Measurements from ENCODE around the gene RGS14.
"Not testable (repeated sequence)": the region's sequence is repeated elsewhere in the genome, so short reads cannot be mapped to it uniquely, and the experiment has no call there.

RGS14 gene

GRCh38 chr5:177372034-177372896, 14.5 kb downstream of the RGS14 start:
- Mint-ChIP-seq H3K9me3 (no peaks in the 10 kb centered on the region), H3K27me3 (no peaks in the 10 kb centered on the region), H3K36me3 (ENCODE audit: low read depth) (peaks cover 20% of the 10 kb centered on the region), H3K4me3 (no peak overlapping the region), H3K4me1 (ENCODE audit: low read depth) (peaks cover 55% of the 10 kb centered on the region), H3K27ac (peak overlapping the region; percentile 71)

- H3K27ac Mint-ChIP-seq: peak overlapping the region; percentile 71
- no peaks in the 10 kb centered on the region for H3K27me3 Mint-ChIP-seq
- peaks cover 55% of the 10 kb centered on the region for H3K4me1 Mint-ChIP-seq (ENCODE audit: low read depth)
- H3K36me3 Mint-ChIP-seq (ENCODE audit: low read depth): peaks cover 20% of the 10 kb centered on the region
- H3K4me3 Mint-ChIP-seq: no peak overlapping the region
- H3K9me3 Mint-ChIP-seq: no peaks in the 10 kb centered on the region
These were observed 15.2 kb downstream of the RGS14 start for GRCh38 chr5:177372910-177373309.

- peaks cover 48% of the 10 kb centered on the region for H3K4me1 Mint-ChIP-seq (ENCODE audit: low read depth)
These were observed 16.1 kb downstream of the RGS14 start for GRCh38 chr5:177373806-177374205.

GRCh38 chr5:177374211-177374610, 16.5 kb downstream of the RGS14 start:
- Mint-ChIP-seq H3K36me3 (ENCODE audit: low read depth) (peaks cover 7% of the 10 kb centered on the region), H3K4me3 (no peak overlapping the region), H3K4me1 (ENCODE audit: low read depth) (peaks cover 47% of the 10 kb centered on the region), H3K9me3 (no peaks in the 10 kb centered on the region), H3K27ac (peak overlapping the region; percentile 70), H3K27me3 (no peaks in the 10 kb centered on the region)

More at GRCh38 chr5:177373806-177374205, 16.1 kb downstream of the RGS14 start:
- no peaks in the 10 kb centered on the region for H3K27me3 Mint-ChIP-seq
- H3K4me3 Mint-ChIP-seq: no peak overlapping the region
- peak overlapping the region; percentile 70 for H3K27ac Mint-ChIP-seq
- peaks cover 11% of the 10 kb centered on the region for H3K36me3 Mint-ChIP-seq (ENCODE audit: low read depth)
- no peaks in the 10 kb centered on the region for H3K9me3 Mint-ChIP-seq

GRCh38 chr5:177375516-177375915, 17.8 kb downstream of the RGS14 start:
- H3K4me1 Mint-ChIP-seq (ENCODE audit: low read depth): peaks cover 48% of the 10 kb centered on the region
- H3K9me3 Mint-ChIP-seq; H3K36me3 Mint-ChIP-seq (ENCODE audit: low read depth); H3K27ac Mint-ChIP-seq; H3K27me3 Mint-ChIP-seq; H3K4me3 Mint-ChIP-seq: not testable (repeated sequence)

- Mint-ChIP-seq H3K36me3 (ENCODE audit: low read depth) (no peaks in the 10 kb centered on the region), H3K27ac (no peak overlapping the region), H3K9me3 (no peaks in the 10 kb centered on the region), H3K4me3 (no peak overlapping the region), H3K4me1 (ENCODE audit: low read depth) (peaks cover 48% of the 10 kb centered on the region), H3K27me3 (no peaks in the 10 kb centered on the region)
These were observed 18.4 kb downstream of the RGS14 start for GRCh38 chr5:177376107-177376506.

- no peak overlapping the region for H3K4me3 Mint-ChIP-seq
- peaks cover 34% of the 10 kb centered on the region for H3K4me1 Mint-ChIP-seq (ENCODE audit: low read depth)
- no peaks in the 10 kb centered on the region for H3K36me3 Mint-ChIP-seq (ENCODE audit: low read depth)
- H3K27ac Mint-ChIP-seq: no peak overlapping the region
- no peaks in the 10 kb centered on the region for H3K27me3 Mint-ChIP-seq
- H3K9me3 Mint-ChIP-seq: no peaks in the 10 kb centered on the region
These were observed 20.4 kb downstream of the RGS14 start for GRCh38 chr5:177377851-177378776.

- H3K4me3 Mint-ChIP-seq: no peak overlapping the region
- H3K27me3 Mint-ChIP-seq: no peaks in the 10 kb centered on the region
- no peaks in the 10 kb centered on the region for H3K9me3 Mint-ChIP-seq
- no peak overlapping the region for H3K27ac Mint-ChIP-seq
- H3K36me3 Mint-ChIP-seq (ENCODE audit: low read depth): no peaks in the 10 kb centered on the region
- H3K4me1 Mint-ChIP-seq (ENCODE audit: low read depth): peaks cover 23% of the 10 kb centered on the region
These were observed 21.5 kb downstream of the RGS14 start for GRCh38 chr5:177378884-177379883.

GRCh38 chr5:177380805-177381126, 23.0 kb downstream of the RGS14 start:
- H3K36me3 Mint-ChIP-seq (ENCODE audit: low read depth): no peaks in the 10 kb centered on the region
- H3K4me1 Mint-ChIP-seq (ENCODE audit: low read depth): peaks cover 24% of the 10 kb centered on the region
- H3K27ac Mint-ChIP-seq: no peak overlapping the region
- H3K9me3 Mint-ChIP-seq: no peaks in the 10 kb centered on the region
- no peak overlapping the region for H3K4me3 Mint-ChIP-seq
- no peaks in the 10 kb centered on the region for H3K27me3 Mint-ChIP-seq

GRCh38 chr5:177382423-177383029, 24.8 kb downstream of the RGS14 start:
- no peaks in the 10 kb centered on the region for H3K36me3 Mint-ChIP-seq (ENCODE audit: low read depth)
- no peaks in the 10 kb centered on the region for H3K27me3 Mint-ChIP-seq
- H3K4me3 Mint-ChIP-seq: no peak overlapping the region
- H3K27ac Mint-ChIP-seq: no peak overlapping the region
- no peaks in the 10 kb centered on the region for H3K9me3 Mint-ChIP-seq
- H3K4me1 Mint-ChIP-seq (ENCODE audit: low read depth): peaks cover 24% of the 10 kb centered on the region

GRCh38 chr5:177383181-177383580, 25.5 kb downstream of the RGS14 start:
- H3K27me3 Mint-ChIP-seq: no peaks in the 10 kb centered on the region
- no peaks in the 10 kb centered on the region for H3K36me3 Mint-ChIP-seq (ENCODE audit: low read depth)
- no peak overlapping the region for H3K4me3 Mint-ChIP-seq
- H3K4me1 Mint-ChIP-seq (ENCODE audit: low read depth): peaks cover 27% of the 10 kb centered on the region
- no peaks in the 10 kb centered on the region for H3K9me3 Mint-ChIP-seq
- no peak overlapping the region for H3K27ac Mint-ChIP-seq

- H3K36me3 Mint-ChIP-seq (ENCODE audit: low read depth): no peaks in the 10 kb centered on the region
- H3K4me1 Mint-ChIP-seq (ENCODE audit: low read depth): peaks cover 34% of the 10 kb centered on the region
- no peak within 1 kb of the TSS for H3K4me3 Mint-ChIP-seq
- H3K27ac Mint-ChIP-seq: no peak within 1 kb of the TSS
- no peaks in the 10 kb centered on the region for H3K27me3 Mint-ChIP-seq
- no peaks in the 10 kb centered on the region for H3K9me3 Mint-ChIP-seq
These were observed 26.4 kb downstream of the RGS14 start, which contains the start of gene SLC34A1 for GRCh38 chr5:177384134-177384533. Gene SLC34A1 (plus strand): TSS chr5:177384434. CDS start chr5:177385742, 1,308 bp downstream.

GRCh38 chr5:177385720-177386119, 28.0 kb downstream of the RGS14 start:
- Mint-ChIP-seq H3K4me3 (no peak overlapping the region), H3K27ac (no peak overlapping the region), H3K27me3 (no peaks in the 10 kb centered on the region), H3K4me1 (ENCODE audit: low read depth) (peaks cover 39% of the 10 kb centered on the region), H3K9me3 (no peaks in the 10 kb centered on the region), H3K36me3 (ENCODE audit: low read depth) (no peaks in the 10 kb centered on the region)

GRCh38 chr5:177386542-177386941, 28.8 kb downstream of the RGS14 start:
- Mint-ChIP-seq H3K9me3 (no peaks in the 10 kb centered on the region), H3K4me1 (ENCODE audit: low read depth) (peaks cover 47% of the 10 kb centered on the region), H3K27me3 (no peaks in the 10 kb centered on the region), H3K36me3 (ENCODE audit: low read depth) (no peaks in the 10 kb centered on the region), H3K27ac (no peak overlapping the region), H3K4me3 (no peak overlapping the region)

Measured in stimulated activated naive CD8-positive, alpha-beta T cell treated with anti-CD3 and anti-CD28 coated beads, Interleukin-15, Interleukin-2, amounts not matched to agents 100 ng/mL and 50 ng/mL, for 24 hours (primary cell).